T1000 (cell line): ENCODE results near the gene IGIP.

Experiments used
- DNase-seq: peaks from one replicate; lab custom pipeline; 2025; ENCODE audit warnings: mixed read lengths; lab: John Stamatoyannopoulos, UW

IGIP gene

GRCh38 chr5:140165101-140165922, 39.6 kb downstream of the IGIP start:
- no peak for DNase-seq

GRCh38 chr5:140165923-140166270, 40.2 kb downstream of the IGIP start:
- no peak for DNase-seq

GRCh38 chr5:140166911-140167310, 41.2 kb downstream of the IGIP start:
- DNase-seq = no peak

- no peak for DNase-seq
These were observed 42.6 kb downstream of the IGIP start for GRCh38 chr5:140168371-140168770.

GRCh38 chr5:140169410-140169809, 43.7 kb downstream of the IGIP start:
- DNase-seq = no peak

- DNase-seq = no peak
These were observed 46.7 kb downstream of the IGIP start for GRCh38 chr5:140172483-140172882.

- DNase-seq = no peak
These were observed 48.3 kb downstream of the IGIP start for GRCh38 chr5:140174014-140174413.

- no peak for DNase-seq
These were observed 49.0 kb downstream of the IGIP start, which contains the start of gene CYSTM1 for GRCh38 chr5:140174465-140175366. TSS of gene CYSTM1 (plus strand) at chr5:140175188. CDS start at chr5:140194466, 19,278 bp downstream.

- no peak for DNase-seq
These were observed 49.8 kb downstream of the IGIP start for GRCh38 chr5:140175367-140176030.

- no peak for DNase-seq
These were observed 50.3 kb downstream of the IGIP start for GRCh38 chr5:140176031-140176387.

- no peak for DNase-seq
These were observed 52.3 kb downstream of the IGIP start for GRCh38 chr5:140178086-140178410.

GRCh38 chr5:140178482-140179116, 52.9 kb downstream of the IGIP start:
- DNase-seq = no peak
